ENCODE results near the gene MAST2. TPM values are rescaled to one million over a fixed set of nuclear protein-coding genes. Genes with fewer than 3 reads are reported as not detected.
"Not testable (repeated sequence)": the region's sequence is repeated elsewhere in the genome, so short reads cannot be mapped to it uniquely, and the experiment has no call there.

Gene MAST2
- total and polyA plus RNA-seq, 3 donors from 2014 or later = 88.4 to 158 (median 113) TPM

- no peak for TF ChIP-seq POLR2A (IDR thresholded peaks at IDR 0.05)
- no peak for TF ChIP-seq CTCF (IDR thresholded peaks at IDR 0.05)
- no peak overlapping the region for H3K4me3 ChIP-seq
- no peaks in the 10 kb centered on the region for H3K9me3 ChIP-seq
- DNase-seq = no peak
- WGBS, 2 donors = 92 to 98% methylated on average over 9 of the region's 9 CpGs
- intact Hi-C loops (cut with DNase I; ENCODE audit: low total_unique reads) = no loop called here
- H3K36me3 ChIP-seq (ENCODE audit: low read depth, missing control alignments) = no peaks in the 10 kb centered on the region
- H3K27me3 ChIP-seq = no peaks in the 10 kb centered on the region
- H3K27ac ChIP-seq = no peak overlapping the region
- no peaks in the 10 kb centered on the region for H3K4me1 ChIP-seq
Observed at GRCh38 chr1:45796946-45797345, 6.5 kb upstream of the MAST2 start.

GRCh38 chr1:45800899-45801298 lies 2.5 kb upstream of the MAST2 start:
- intact Hi-C loops (cut with DNase I; ENCODE audit: low total_unique reads) = no loop called here
- Histone ChIP-seq H3K4me1 (peaks cover 9% of the 10 kb centered on the region), H3K9me3 (no peaks in the 10 kb centered on the region), H3K27ac (no peak overlapping the region), H3K36me3 (ENCODE audit: low read depth, missing control alignments) (no peaks in the 10 kb centered on the region), H3K4me3 (no peak overlapping the region), H3K27me3 (no peaks in the 10 kb centered on the region)
- WGBS, 2 donors = 80 to 84% methylated on average over 4 of the region's 4 CpGs
- no peak for DNase-seq
- TF ChIP-seq POLR2A (IDR thresholded peaks at IDR 0.05) = no peak
- TF ChIP-seq CTCF (IDR thresholded peaks at IDR 0.05) = no peak

GRCh38 chr1:45802343-45803298 lies 791 bp upstream of the MAST2 start:
- intact Hi-C loops (cut with DNase I; ENCODE audit: low total_unique reads) = no loop called here

GRCh38 chr1:45803781-45804668 lies 613 bp downstream of the MAST2 start:
- peak; percentile 20 for DNase-seq
- H3K36me3 ChIP-seq (ENCODE audit: low read depth, missing control alignments); H3K9me3 ChIP-seq; intact Hi-C loops (cut with DNase I; ENCODE audit: low total_unique reads); H3K4me1 ChIP-seq; H3K27me3 ChIP-seq: not testable (repeated sequence)
- peak overlapping the region in 1 of 2 donors; percentile 72 for H3K27ac ChIP-seq
- H3K4me3 ChIP-seq = peak overlapping the region; percentile 57 to 63
- WGBS, 2 donors = 1 to 2% methylated on average over 20 to 21 of the region's 60 CpGs

More at GRCh38 chr1:45802343-45803298, 791 bp upstream of the MAST2 start:
- peak overlapping the region; percentile 57 to 63 for H3K4me3 ChIP-seq
- WGBS, 2 donors = 37 to 38% methylated on average over 11 of the region's 11 CpGs
- no peaks in the 10 kb centered on the region for H3K36me3 ChIP-seq (ENCODE audit: low read depth, missing control alignments)
- TF ChIP-seq POLR2A (IDR thresholded peaks at IDR 0.05) (no peak), CTCF (IDR thresholded peaks at IDR 0.05) (no peak)
- H3K9me3 ChIP-seq = no peaks in the 10 kb centered on the region
- DNase-seq = peak; percentile 70
- H3K27me3 ChIP-seq = no peaks in the 10 kb centered on the region
- H3K4me1 ChIP-seq = peaks cover 9% of the 10 kb centered on the region
- H3K27ac ChIP-seq = peak overlapping the region in 1 of 2 donors; percentile 72

GRCh38 chr1:45804669-45804969 lies 1.2 kb downstream of the MAST2 start:
- H3K9me3 ChIP-seq = no peaks in the 10 kb centered on the region
- peaks cover 9% of the 10 kb centered on the region for H3K4me1 ChIP-seq
- peak overlapping the region in 1 of 2 donors; percentile 68 for H3K27ac ChIP-seq
- peak overlapping the region in 1 of 2 donors; percentile 63 for H3K4me3 ChIP-seq
- TF ChIP-seq CTCF (IDR thresholded peaks at IDR 0.05) = no peak
- no peak for DNase-seq
- H3K36me3 ChIP-seq (ENCODE audit: low read depth, missing control alignments) = no peaks in the 10 kb centered on the region
- intact Hi-C loops (cut with DNase I; ENCODE audit: low total_unique reads) = no loop called here
- WGBS, 2 donors = 47 to 56% methylated on average over 2 of the region's 2 CpGs
- no peaks in the 10 kb centered on the region for H3K27me3 ChIP-seq

Measured in testis (tissue), 3 donors.